ENCODE results near the gene KASH5.

Gene KASH5

GRCh38 chr19:49461656-49462055 lies 73.6 kb downstream of the KASH5 start:
- no peak for DNase-seq

GRCh38 chr19:49462492-49462891 lies 74.4 kb downstream of the KASH5 start:
- no peak for DNase-seq

GRCh38 chr19:49463960-49464740 lies 76.1 kb downstream of the KASH5 start:
- no peak for DNase-seq

GRCh38 chr19:49465371-49465770 lies 77.3 kb downstream of the KASH5 start:
- no peak for DNase-seq
